Right ventricle myocardium inferior (tissue), 1 donor: ENCODE results near the gene COL4A2. TPM values are rescaled to one million over a fixed set of nuclear protein-coding genes. Genes with fewer than 3 reads are reported as not detected.

Experiments
- ATAC-seq: fragments of 200-7000 bp; cut with Tn5 transposase; one replicate; pipeline ENCODE4 v1.9.1; 2020; ENCODE audit warnings: mild to moderate bottlenecking, moderate library complexity
- DNase-seq: peaks from one replicate; pipeline ENCODE4 v3.0.0; 2021; ENCODE audit errors: missing footprints
- intact Hi-C: fragments of 100-400 bp; cut with DNase I; formaldehyde crosslinking; loops from one replicate; pipeline ENCODE4 v1.11.0; 2022
- total RNA-seq: library from RNA; stranded (reverse); fragmentation: NEBNext Ultra II Directional; extraction: Animal tissue kit (Norgen Biotek cat#: 25700); gene quantifications from one replicate; pipeline ENCODE4 v1.2.1, GENCODE V29; 2021
- donor health status: DM: no; HTN: yes; CAD: no; lungs with severe emphysema.

Gene COL4A2
- total RNA-seq, 1 donor from 2014 or later, result 126 TPM

DNA sequence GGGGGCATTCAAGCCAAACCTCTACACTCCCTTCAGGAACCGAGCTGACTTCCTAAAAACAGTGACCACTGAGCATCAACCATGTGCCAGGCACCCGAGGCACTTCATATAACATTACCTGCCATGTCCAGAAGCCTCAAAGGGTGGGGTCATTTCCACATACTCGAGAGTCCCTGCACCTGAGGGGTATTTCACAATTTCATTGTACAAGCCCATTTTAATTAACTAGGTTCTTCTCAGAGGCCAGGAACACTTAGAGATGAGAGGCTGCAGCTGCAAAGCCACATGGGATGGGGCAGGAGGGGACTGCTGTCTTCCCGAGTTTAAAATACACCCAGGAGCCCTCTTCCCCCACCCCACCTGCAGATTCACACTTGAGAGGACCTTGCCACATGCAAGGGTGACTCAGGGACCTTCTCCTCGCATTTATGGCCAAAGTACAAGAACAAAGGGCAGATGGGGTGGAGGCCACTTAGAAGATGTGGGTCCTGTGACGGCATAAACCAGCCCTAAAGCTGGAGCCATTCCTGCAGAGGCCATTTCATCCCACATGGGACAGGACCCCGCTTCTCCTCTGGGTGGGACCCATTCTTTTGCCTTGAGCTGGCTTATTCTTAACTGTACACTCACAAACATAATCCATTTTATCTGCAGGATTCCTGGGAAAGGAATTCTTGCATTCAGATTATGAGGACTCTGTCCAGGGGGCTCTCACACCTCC, 210.6 kb downstream of the COL4A2 start:
- ATAC-seq (no peak), DNase-seq (no peak)
- intact Hi-C loops, result no loop called here

DNA sequence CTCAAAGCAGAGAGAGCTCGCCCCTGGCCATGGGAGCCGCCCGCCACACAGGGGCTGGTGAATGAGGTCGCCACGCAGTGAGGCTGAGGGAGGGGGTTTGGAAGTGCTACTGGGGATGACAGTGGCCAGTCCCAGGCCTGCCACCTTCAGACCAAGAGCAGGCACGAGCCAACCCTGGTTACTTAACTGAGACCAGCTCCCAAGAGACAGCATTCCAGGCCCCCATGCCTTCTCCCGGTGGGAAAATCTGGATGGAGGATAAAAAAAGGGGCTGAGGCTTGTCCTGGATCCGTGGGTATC, 211.1 kb downstream of the COL4A2 start:
- DNase-seq, result no peak
- no peak for ATAC-seq
- intact Hi-C loops, result no loop called here

DNA sequence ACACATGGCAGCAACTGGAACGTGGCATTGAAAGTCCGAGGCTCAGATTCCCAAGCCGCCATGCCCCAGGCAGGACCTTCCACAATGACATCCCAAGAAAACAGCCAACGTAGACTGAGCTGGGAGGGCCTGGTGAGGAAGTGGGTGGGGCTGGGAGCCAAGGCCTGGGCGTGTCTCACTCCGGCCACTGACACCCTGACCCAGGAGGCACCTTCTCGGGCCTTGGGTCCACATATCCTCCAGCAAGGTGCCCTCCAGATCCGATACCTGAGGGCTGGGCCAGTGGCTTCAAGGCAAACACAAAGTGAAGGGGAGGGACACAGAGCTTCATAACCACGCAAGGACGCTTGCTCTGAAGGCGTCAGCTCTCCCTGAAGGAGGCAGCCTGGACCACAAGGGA, 211.5 kb downstream of the COL4A2 start:
- ATAC-seq (no peak), DNase-seq (no peak)
- intact Hi-C loops, result no loop called here

DNA sequence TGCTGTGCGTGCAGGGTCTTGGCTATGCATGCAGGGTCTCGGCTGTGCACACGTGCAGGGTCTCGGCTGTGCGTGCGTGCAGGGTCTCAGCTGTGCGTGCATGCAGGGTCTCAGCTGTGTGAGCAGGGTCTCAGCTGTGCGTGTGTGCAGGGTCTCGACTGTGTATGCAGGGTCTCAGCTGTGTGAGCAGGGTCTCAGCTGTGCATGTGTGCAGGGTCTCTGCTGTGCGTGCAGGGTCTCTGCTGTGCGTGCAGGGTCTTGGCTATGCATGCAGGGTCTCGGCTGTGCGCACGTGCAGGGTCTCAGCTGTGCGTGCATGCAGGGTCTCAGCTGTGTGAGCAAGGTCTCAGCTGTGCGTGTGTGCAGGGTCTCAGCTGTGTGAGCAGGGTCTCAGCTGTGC, 212.0 kb downstream of the COL4A2 start:
- no peak for DNase-seq
- ATAC-seq, result no peak
- intact Hi-C loops, result no loop called here

DNA sequence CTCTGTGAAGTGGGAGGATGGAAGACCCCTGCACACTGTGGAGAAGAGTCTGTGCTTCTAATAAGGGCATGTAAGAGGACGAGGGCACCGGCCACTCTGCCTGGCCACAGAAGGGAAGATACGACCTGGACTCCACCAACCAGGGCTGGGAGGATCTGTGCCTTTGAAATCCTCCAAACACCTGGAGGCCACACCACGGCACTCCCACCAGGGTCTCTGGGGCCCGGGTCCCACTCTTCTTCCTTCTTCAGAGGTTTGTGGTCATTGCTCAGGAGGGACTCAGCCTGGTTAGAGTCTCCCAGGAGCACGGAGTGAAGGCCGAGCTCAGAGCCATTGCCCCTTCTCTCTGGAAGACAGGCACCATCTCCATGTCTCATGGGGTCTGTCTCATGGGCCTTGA, 212.4 kb downstream of the COL4A2 start:
- intact Hi-C loops, result no loop called here
- ATAC-seq (no peak), DNase-seq (no peak)

DNA sequence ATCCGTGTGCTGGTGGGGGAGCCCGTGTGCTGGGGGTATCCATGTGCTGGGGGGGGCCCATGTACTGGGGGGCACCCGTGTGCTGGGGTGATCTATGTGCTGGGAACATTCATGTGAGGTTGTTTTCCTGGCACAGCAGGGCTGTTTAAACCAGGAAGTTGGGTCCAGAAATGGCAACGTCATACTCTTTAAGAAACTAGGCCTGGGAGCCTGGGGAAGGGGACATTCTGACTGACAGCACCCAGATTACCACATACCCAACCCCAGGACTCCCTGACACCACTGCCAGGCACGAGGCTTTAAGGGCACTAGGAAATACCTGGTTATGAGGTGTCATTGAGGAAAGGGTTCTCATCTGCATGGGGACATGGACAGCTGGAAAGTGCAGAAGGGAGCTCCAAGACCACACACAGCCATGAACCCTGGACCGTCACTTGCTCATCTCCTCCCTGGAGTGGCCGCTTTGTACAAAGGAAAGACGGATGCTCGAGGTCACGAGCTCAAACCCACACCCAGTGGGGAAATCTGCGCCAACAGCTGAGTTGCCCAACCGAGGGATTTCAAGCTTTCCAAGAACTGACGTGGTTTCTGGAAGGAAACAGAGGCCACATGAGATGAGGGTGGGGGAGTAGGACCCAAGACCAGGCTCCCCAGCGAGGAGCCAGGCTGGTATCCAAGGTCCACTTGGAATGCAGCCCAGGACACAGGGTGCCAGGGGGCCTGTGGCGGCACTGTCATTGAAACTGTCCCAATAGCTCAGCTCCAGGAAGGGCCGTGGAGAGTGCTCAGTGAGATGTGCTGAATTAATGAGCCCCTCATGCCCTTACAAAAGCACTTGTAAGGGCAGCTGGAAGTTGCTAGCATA, 213.6 kb downstream of the COL4A2 start:
- intact Hi-C loops, result loop anchor here (1.0 kb wide), 1 partner anchor 12 kb away; no protein-coding TSS in a partner anchor
- DNase-seq, result peak; percentile 87
- ATAC-seq, result peak; percentile 66

DNA sequence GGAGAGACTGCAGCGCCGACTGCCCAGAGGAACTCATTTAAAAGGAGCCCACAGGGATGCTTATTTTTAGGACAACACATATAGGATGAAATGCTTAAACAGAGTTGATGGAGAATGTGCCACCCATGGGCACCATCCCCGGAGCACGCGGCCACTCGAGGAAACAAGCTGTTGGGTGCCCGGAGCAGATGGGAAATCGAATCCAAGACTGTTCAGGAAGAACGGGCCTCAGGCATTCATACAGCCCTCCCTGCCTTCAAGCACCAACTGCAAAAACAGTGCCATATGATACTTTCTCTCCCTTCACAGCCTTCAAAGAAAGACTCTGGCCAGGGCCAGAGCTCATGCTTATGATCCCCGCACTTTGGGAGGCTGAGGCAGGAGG, 214.2 kb downstream of the COL4A2 start:
- DNase-seq (no peak), ATAC-seq (no peak)
- intact Hi-C loops, result loop anchor here (1.0 kb wide), 1 partner anchor 13 kb away; no protein-coding TSS in a partner anchor

DNA sequence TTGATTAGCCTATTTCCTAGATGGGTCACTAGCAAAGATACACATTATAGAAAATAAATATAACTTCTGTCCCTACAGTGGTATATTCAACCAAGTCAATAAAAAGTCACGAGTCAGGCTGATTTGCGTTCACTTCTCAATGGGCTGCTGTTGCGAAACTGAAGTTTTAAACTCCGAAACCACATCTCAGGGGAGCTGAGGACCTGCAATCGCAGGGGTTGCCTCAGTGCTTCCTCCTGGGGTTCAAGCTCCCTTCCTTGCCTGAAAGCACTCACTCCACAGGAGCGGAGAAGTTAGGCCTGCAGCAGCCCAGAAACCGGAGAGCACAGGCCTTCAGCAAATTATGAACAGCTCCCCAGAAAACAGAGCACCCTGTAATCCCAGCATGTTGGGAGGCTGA, 214.9 kb downstream of the COL4A2 start:
- DNase-seq, result no peak
- no peak for ATAC-seq
- intact Hi-C loops, result loop anchor here (1.0 kb wide), 1 partner anchor 14 kb away; no protein-coding TSS in a partner anchor

DNA sequence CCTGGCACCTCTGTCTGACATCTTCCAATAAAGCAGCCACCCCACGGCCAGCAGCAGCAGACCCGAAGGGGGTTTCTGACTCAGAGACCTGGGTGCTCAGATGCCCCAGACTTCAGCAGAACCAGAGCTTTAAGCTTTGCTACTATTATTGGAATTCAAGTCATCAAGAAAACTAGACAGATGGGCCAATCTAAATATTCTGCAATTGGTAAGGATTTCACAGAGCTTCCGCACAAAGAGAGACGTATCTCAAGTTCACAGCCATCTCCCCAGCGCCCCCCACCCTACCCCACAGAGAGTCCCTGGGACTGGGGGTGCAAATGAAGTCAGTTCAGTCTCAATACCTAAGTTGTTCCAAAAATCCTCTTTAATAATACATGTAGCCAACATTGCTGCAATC, 215.6 kb downstream of the COL4A2 start:
- no peak for DNase-seq
- intact Hi-C loops, result no loop called here
- ATAC-seq, result no peak

DNA sequence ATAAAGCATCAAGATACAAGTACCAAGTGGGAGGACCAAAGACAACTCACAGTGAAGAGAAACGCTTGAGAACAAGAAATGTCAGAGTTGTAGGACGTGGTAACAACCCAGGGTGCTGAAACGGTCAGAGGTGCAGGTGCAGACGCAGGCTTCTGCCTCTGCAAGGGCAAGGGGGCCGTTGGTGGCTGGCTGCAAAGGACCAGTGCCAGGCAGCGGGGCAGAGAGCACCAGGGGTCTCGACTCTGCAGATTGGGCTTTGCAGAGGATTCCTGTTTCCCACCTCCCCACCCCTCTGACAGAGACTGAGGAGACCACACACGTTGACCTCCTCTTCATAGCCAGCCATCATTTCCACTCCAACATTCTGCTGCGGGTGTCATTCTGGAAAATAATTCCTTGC, 216.1 kb downstream of the COL4A2 start:
- ATAC-seq, result no peak
- intact Hi-C loops, result no loop called here
- no peak for DNase-seq

DNA sequence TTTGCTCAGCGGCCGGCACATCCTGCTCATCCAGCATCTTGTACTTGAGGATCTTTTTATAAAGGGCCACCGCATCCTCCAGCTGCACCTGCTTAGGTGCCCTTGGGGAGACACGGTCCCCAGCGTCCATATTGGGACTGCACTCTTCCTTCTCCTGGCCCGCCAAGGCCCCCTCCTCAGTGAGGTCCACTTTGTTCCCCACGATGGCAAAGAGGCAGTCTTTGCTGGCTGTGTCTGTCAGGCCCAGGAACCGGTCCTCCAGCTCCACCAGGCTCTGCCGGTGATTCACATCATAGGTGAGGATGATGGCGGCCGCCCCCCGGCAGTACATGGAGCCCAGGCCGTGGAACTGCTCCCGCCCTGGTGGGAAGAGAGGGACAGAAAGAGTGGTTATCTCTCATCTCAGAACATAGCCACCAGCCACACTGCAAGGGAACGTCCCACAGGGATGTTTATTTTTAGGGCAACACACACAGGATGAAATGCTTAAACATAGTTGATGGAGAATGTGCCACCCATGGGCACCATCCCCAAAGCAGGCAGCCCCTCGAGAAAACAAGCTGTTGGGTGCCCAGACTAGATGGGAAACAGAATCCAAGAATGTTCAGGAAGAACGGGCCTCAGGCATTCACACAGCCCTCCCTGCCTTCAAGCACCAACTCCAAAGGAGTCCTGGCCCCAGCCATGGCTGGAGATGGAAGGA, 216.9 kb downstream of the COL4A2 start:
- intact Hi-C loops, result no loop called here
- ATAC-seq (no peak), DNase-seq (no peak)

DNA sequence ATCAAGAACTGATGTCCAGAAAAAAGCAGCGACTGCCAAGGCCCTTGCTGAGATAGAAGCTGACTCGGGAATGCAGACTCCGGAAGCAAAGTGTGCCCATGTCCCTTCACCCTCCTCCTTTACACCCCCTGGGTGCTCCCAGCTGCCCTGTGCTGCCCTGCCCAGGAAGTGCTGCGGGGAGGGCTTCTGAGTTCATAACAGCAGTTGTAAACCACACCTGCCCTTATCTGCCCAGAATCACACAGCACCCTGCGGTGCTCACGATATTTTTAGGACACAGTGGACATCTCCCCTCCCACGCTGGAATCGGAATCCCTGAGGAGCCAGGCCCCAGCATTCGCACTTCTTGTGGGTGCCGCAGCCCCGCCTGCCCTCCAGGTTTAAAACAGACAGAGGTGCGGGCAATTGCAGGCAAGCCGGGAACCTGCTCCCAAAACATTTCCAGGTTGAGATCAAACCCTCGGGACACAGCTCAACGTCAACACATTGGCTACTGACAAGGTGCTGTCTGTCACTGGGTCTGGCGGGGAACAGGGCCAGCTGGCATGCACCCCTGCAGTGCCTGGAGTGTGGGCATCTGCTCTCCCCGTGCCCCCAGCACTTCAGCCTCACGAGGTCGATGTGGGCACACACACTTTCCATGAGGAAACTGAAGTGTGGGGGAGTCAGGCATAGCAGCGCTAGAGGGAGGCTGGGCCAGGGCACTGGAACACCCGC, 217.6 kb downstream of the COL4A2 start:
- intact Hi-C loops, result loop anchor here (1.0 kb wide), 1 partner anchor 17 kb away; no protein-coding TSS in a partner anchor
- DNase-seq (no peak), ATAC-seq (peak; percentile 69)

DNA sequence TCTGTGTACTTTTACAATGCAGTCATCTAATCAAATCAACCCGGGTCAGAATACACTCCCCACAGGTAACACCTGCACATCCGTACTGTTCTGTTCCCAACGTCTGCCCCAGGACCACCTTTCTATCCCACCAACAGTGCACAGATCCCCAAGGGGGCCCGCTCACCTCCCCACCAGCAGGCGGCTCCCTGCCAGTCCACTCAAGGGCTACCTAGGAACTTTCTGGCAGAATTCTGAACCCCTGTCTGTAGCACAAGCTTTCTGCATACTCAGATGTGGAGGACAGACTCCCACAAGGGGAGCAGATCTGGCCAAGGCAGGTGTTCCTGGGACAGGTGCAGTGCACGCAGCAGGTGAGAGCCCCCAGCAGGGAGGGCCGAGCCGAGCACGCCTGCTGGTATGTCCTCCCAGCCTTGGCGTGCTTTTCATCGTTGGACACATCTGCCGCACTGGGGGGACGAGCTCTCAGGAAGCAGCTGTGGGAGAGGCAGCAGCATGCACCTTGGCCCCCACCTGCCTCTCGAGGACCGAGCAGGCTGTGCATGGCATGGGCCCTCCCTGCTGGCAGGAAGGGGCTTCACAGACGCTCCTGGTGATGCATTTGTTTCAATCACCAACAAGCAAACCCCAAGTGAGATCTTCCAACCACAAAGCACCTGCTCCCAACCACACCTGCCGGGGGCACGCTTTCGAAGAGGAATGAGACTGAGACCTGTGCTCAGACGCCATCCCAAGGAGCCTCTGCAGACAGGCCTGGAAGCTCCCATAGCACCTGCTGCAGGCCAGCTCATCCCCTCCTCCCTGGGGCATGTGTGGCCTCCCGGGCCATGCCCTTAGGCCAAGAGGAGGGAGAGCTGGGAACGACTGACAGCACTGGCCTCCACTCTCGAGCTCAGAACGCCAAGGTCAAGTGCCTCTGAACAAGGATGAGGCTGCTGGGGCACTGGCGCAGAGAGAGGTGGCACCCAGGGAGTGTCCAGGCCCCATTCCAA, 218.5 kb downstream of the COL4A2 start:
- intact Hi-C loops, result loop anchor here (1.0 to 2.0 kb wide), 2 partner anchors 18 to 35 kb away; partner anchors contain the start of gene RAB20

DNA sequence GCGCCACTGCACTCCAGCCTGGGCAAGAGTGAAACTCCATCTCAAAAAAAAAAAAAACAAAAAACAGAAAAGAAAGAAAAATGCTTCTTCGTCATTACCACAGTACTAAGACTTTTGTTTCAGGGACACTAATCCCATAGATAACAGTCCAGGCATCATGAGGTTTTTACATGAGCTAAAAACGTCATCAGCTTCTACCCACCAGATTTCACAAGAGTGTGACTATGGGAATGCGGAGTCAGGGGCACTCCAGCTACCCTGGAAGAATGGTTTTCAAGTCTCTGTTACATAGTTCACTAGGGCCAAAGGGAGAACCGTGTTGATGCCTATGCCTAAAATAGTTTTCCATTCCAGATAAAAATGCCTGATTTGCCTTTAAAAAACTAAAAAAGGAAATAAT, 221.3 kb downstream of the COL4A2 start:
- intact Hi-C loops, result no loop called here

More for the DNA sequence above, 218.5 kb downstream of the COL4A2 start:
- DNase-seq (no peak), ATAC-seq (peak; percentile 69)

DNA sequence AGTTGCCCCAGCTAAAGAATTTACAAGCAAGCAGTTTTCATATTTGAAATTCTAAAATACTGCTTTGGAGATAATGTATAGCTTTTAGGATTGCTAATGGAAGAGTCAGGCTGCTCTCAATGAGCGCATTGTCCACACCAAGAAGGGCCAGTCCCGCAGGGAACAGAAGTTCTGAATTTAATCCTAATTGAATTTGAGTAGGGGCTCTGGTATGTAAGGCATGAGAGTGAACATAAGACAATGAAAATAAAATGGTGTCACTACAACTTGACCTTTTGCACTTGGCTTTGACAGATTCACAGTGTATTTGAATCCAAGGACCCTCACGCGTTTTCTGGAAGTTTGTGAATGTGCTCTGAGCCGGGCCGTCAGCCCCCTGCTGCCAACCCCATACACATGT, 221.8 kb downstream of the COL4A2 start:
- intact Hi-C loops, result no loop called here
- DNase-seq, result no peak
- ATAC-seq, result no peak

More for the DNA sequence above, 221.3 kb downstream of the COL4A2 start:
- ATAC-seq, result no peak
- no peak for DNase-seq

DNA sequence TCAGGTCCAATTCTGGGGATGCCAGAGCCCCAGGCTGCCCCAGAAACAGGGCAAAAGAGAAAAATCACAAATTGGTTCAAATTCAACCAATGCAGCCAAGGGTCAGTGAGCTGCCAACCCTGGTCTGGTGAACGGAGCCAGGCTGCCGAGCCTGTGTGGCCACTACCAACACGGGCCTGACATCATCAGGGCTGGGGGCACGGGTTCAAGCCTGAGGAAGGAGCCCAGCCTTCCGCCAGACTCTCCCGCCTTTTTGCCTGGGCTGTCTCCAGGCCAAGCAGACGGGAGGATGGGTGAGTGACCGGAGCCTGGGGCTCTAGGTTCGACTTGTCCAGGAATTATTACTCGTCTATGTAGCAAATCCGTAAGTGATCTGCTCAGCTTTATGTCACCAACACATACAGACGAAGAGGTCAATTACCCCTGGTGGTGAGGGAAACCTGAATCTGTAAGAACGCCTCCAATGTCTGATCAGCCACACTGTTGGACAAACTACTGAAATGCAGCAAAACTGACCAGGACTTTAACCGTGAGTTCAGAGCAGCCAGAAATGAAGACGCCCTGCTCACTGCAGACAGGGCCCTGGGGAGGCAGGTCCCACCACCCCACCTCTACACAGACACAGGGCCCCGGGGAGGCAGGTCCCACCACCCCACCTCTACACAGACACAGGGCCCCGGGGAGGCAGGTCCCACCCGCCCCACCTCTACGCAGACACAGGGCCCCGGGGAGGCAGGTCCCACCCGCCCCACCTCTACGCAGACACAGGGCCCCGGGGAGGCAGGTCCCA, 222.6 kb downstream of the COL4A2 start:
- DNase-seq (no peak), ATAC-seq (no peak)
- intact Hi-C loops, result no loop called here

DNA sequence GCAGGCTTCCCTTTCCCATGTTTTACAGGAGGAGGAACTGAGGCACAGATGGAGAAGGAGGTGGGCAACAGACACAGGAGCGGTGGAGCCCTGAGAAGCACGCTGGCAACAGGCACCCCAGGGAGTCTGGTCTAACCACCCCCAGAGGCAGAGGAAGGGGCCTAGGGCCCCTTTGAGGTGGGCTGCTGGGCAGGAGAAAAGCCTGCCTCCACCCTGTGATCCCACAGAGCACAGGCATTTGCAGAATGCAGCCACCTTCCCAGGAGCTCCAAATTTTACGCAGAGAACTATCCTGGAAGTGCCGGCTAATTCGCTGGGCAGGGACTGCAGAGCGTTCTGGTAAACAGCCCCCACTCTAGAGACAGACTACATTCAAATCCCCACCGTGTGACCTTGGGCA, 224.0 kb downstream of the COL4A2 start:
- ATAC-seq (no peak), DNase-seq (no peak)
- intact Hi-C loops, result no loop called here
